SK-N-DZ (cell line): ENCODE data around the gene KRT15.

Experiments used
- DNase-seq: peaks from one replicate; pipeline ENCODE4 v3.0.0-alpha.2; 2015; ENCODE audit warnings: low spot score

Gene KRT15

DNA sequence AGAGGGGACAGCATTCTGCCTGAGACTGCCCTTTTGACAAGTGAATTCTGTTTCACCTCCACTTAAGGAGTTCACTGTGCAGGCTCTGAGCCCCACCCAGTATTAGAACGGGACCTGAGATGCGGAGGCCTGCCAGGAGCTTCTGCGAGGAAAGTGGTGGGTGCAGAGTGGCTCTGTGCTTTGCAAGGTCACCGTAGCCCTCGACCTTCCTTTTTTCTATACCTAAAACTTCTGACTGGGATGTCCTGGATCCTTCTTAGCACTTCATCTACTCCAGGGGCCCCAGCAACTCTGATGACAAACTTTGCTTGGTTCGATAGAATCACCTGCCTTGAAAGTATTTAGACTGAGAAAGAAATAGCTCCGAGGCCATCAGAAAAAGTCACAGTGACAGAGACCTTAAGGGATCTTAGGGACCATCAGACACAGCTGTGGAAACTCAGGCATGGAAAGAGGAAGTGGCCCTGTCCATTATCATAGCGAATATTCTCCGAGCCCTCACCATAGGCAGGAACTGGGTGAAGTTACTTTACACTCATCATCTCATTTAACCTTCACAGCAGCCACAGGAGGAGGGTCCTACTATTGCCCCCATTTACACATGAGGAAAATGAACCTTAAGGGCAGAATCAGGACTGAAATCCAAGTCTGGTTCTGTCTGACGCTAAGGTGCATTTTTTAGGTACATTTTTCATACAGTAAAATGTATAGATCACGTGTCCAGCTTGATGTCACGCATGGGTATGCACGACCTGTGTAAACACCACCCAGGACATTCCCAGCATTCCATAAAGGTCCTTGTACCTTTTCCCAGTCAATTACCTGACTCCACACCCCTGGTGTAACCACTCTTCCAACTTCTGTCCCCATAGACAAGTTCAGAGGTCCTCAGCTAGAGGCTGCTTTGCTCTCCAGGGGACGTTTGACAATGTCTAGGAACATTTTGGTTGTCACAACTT is 12.6 kb downstream of the KRT15 start:
- no peak for DNase-seq

DNA sequence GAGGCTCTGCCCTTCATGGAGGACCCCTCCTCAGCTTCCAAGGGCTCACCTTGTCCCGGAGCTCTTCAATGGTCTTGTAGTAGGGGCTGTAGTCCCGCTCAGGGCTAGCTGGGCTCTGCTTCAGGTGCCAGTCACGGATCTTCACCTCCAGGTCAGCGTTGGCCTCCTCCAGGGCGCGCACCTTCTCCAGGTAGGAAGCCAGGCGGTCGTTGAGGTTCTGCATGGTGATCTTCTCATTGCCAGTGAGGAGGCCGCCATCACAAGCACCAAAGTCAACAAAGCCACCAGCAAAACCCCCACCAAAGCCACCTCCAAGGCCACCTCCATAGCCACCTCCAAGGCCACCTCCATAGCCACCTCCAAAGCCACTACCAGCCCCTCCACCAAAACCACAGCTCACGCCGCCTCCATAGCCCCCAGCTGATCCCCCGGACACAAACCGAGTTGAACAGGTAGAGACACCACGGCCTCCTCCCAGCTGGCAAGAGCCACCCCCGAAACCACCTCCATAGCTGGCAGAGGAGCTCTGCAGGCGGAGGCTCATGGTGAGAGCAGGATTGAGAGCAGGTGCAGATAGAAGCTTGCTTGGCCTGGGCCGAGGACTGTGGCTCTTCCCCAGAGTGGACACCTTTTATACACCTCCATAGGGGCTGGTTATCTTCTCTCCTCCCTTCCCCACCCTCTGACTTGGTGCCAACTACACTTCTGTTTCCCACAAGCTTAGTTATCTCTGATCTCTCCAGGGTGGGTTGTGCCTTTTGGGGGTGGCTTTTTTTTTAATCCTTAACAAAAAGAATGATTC is 13.5 kb downstream of the KRT15 start, which contains the start of gene KRT13:
Gene KRT13, minus strand, starts transcription at position 606 of the 802 bp plus-strand sequence. Its CDS starts 62 bp downstream, at position 544.
- no peak for DNase-seq

DNA sequence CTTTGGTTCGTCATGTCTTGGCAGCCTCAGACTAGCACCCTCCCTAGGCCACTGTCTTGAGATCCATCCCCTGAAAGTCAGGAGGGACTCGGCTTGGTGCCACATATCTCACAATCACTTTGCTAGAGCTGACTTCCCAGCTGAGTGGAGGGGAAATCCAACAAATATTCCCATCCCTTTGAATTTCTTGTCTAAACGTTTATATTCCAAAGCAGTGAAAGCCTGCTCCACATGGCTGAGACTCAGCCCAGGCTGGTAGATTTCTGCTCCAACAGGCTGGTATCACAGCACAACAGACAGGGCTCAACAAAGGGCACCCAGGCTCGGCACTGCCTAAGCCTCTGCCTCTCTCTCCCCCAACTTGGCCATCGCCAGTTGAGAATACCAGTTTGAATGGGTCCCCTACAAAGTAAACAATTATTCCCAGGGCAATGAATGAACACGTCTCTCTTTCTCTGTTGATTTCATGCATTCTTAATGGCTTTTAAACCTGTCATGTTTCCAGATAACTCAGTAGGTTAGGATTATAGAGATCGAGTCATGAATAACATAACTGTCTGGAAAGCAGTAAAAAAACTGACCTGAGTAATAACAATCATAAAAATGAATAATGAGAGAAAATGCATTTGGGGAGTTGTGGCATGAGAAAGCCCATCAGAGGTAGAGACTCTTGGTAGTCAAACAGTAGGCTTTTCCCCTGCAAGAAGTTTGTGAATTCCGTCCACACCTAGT is 14.3 kb downstream of the KRT15 start:
- DNase-seq = no peak

DNA sequence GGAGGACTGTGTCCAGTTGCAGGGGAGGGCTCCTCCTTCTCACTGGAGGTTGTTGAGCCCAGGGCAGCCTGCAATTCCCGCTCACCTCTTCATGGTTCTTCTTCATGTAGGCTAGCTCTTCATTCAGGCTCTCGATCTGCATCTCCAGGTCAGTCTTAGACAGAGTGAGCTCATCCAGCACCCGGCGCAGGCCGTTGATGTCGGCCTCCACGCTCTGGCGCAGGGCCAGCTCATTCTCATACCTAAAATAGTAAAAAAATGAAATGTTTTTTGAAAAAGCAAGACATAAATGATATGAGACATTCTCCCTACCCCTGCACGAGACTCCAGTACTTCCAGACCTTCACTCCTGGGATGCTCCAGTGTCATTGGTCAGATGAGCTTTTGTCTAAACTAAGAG is 15.5 kb downstream of the KRT15 start:
- DNase-seq = no peak

DNA sequence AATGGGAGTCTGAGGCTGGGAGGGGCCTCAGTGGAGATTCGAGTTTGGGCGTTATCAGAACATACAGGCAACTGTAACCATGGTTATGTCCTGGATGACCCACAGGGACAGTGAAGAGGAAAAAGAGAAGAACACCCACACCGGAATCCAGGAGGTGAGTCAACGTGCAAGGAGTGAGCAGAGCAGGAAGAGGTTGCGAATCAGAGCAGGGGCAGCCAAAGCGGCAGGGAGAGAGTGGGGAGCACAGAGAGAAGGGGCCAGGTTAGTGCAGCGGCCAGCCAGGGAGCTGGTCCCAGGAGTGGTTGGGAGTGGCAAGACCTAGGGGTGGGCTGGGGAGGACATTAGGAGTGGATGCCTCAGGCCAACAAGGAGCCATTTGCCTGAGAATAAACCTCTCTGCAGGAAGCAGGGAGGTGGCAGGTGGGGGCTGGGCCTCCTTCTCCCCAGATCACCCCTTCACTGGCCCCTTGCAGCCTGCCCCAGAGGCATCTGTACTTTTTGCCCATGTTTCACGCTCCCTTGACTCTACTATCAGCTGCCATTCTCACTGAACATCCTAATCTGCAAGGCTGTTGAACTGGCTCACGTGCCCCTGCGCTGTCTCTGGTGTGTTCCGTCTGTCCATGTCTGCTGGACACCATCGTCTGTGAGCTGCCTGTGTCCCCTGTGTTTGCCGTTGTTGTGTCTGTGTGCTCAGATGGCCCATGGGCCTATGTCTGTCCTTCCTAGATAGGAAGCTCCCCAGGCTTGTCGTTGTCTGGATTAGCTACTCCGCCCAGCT is 18.4 kb downstream of the KRT15 start:
- DNase-seq = no peak

DNA sequence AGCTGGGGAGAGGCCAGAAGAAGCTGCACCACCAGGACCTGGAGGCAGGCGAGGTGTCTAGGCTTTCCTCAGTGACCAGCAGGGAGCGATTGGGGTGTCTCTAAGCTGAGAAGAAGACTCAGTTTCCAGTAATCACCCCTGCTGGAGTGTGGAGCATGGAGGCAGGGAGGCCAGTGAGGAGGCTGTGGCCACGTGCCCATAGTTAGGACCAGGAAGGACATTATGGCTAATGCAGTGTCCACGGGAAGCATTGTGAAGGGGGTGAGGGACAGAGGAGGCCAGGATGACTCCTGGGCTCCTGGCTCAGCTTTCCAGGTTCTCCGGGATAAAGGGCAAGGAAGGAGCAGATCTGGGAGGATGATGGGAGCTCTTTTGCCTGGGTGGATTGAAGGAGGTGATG is 19.0 kb downstream of the KRT15 start:
- DNase-seq = no peak

DNA sequence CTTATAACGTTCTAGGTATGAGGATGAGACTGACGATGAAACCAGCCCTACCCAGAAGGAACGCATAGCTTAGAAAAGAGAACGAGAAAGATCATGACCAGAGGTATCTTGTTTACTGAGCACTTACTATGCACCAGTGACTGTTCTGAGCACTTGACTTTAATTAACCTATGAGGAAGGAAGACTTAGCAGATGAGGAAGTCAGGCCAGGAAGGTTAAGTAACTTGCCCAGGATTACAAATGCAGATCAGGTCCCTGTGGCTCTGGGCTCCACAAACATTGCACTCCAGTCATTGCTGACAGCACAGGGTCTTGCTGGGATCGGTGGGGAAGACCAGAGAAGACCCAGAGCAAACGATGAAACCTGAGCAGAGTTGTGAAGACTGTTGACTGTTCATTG is 20.4 kb downstream of the KRT15 start:
- no peak for DNase-seq

DNA sequence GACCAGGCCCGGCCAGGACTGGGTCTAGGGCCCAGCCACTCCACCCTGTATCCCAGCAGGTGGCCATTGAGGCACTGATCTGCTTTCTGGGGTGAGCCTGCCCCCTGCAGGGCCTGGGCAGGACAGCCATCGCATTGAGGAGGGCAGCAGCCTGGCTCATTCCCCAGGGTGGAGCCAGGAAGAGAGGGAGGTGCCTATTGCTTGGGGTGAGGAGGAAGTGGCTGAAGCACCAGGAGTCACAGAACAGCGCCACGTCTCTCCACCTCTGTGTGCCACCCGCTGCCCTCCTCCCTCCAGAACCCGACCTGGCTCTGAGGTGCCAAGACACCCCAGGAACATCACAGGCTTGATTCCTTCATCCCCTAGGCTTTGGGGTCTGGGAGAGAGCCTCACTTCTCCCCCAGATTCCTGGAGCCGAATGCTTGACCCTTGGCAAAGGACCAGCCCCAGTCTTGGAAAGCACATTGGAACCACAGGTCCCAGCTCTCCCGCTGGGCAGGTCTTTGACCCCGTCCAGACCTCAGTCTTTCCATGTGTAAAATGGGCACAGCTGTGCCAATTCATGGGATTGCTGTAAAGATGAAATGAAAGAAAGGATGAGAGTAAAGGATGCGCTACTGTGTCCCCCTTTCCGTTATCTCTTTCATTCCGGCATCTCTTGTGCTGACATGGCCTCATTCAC is 21.7 kb downstream of the KRT15 start:
- DNase-seq = peak; percentile 33

DNA sequence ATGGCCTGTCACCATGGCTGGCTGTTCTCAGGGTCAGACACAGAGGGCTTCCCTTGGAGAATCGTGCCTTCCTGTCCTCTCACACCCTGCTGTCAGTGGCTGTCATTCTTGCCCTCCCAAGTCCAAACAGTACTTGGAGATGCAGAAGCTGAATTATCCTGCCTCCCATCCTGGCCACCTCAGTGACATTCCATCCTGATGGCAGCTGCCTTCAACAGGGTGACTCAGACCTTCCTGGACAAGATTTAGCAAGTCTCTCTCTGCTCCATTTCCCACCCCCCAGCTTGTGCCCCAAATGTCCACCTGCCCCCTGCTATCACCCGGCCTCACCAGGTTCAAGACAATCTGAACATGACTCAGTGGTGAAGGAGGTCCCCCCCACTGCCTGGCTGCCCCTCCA is 24.2 kb downstream of the KRT15 start:
- DNase-seq = no peak

DNA sequence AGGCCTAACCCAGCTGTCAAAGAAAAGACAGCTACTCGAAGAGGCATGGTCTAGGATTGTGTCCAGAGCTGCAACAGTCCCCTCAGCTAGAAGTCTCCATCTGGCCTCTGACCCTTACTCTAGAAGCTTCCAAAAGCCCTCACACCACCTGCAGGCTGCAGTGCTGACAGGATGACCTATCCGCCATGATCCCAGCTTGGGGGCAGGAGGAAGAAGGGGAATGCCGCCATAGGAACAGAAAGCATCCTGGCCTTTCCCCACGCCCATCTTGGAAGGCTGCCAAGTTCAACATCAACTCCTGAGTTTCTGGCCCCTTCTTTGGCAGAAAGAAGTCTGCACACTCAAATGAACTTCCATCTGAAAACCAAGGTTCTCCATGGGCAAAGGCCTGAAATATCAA is 25.9 kb downstream of the KRT15 start:
- no peak for DNase-seq

DNA sequence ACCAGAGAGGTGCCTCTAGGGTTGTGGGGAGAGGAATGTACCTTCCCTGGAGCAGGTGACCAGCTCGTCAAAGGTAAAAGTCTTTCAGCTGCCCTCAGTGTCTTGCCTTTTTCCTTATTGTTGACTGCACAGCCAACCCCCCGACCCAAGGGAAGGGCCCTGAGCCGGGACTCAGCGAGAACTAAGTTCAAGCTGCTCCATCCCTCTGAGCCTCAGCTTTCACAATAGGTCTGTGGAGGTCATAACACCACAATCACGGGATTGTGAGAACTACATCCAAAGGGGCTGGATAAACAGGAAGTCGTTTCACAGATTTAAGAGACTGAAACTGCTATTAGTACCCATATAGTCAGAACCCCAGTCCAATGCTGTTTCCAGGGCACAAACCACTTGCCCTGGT is 26.3 kb downstream of the KRT15 start:
- no peak for DNase-seq

DNA sequence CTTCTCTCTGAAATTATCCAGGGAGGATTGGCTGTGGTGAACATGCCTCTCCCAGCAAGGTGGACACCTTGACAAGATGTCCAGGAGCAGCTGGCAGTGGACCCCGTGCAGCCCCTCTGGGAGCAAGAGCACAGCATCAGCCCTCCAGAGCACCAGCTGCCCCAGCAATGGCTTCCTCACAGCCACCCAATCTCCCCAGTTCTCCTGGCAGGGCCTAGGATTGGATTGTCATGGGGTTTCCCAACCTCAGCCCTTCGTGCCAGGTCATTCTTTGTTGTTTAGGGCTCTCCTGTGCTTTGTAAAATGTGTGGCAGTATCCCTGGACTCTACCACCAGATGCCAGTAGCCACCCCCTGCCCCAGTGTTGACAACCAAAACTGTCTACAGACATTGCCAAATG is 27.2 kb downstream of the KRT15 start:
- DNase-seq = no peak

DNA sequence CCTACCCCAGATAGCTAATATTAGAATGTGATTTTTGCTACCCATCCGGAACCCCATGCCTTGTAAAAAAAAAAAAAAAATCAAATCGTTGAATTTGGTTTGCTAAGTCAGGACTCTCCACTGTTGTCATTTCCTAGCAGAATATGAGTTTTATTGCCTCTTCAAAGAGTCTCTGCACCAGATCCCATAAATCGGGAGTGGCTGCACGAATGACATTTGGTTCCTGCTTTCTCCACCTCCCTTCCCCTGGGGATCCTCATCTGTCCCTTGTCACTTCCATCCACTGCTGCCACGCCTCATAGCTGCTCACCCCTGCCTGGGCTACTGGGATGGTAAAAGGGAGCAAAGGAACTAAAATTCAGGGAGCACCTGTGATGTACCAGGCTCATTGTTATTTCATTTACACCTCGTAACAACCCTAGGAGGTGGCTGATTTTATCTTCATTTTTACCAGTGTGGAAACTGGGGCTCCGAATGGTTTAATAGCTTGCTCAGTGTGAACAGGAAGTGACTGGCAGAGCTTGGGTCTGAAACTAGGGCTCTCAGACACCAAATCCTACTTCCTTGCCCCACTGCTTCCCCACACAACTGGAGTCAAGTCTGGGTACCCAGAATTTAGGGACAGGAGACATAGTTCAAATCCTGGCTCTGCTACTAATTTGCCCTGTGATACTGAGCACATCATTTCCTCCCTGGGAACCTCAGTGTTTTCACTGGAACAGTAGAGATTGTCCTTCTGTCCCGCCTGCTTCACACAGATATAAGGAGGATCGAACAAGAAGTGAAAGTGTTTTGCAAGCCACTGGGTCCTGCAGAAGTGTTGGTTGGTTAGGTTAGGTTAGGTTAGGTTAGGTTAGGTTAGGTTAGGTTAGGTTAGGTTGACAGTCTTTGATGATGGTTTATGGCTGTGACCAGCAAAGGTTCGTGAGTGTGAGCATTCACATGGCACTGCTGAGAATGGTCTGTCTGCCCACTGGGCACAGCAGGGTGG is 28.4 kb downstream of the KRT15 start:
- no peak for DNase-seq

DNA sequence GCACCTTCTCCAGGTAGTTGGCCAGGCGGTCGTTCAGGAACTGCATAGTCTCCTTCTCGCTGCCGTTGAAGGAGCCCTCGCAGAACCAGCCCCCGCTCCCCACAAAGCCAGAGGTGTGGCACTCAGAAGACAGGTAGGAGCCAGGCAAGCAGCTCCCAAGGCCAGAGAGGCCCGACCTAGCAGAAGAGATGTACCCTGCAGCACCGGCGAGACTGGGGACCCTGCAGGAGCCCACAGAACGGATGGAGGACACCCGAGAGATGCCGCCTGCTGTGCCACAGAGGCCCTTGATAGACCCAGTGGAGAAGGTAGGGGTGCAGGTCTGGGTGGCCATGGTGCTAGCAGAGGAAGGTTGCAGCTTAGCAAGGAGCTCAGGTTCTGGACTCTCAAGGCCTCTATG is 29.2 kb downstream of the KRT15 start, which contains the start of gene KRT36:
Gene KRT36, minus strand, starts transcription at position 380 of the 400 bp plus-strand sequence. Its CDS starts 46 bp downstream, at position 334.
- no peak for DNase-seq

DNA sequence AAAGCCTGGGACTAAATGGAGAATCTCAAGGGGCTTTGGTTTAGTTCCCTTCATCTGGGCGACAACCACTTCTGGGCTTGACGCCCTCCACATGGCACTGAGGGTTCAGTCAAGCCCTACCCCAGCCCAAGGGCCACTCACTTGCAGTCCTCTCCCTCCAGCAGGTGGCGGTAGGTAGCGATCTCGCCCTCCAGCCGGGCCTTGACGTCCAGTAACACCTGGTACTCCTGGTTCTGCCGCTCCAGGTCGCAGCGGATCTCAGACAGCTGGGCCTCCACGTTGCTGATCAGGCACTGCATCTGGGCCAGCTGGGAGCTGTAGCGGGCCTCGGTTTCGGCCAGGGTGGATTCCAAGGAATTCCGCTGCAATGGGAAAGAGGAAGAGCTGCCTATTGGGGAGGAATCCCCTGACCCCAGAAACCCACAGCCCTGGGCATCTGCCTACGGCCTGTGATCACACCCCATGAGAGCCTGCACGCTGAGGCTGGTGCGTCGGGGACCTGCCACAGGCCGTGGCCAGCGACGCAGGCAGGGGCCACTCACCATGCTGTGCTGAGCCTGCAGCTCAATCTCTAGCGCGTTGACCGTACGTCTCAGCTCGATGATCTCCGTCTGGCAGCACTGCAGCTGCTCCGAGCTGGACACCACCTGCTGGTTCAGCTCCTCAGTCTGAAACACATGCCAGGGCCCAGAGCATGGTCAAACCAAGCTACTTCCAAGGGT is 31.7 kb downstream of the KRT15 start:
- no peak for DNase-seq

DNA sequence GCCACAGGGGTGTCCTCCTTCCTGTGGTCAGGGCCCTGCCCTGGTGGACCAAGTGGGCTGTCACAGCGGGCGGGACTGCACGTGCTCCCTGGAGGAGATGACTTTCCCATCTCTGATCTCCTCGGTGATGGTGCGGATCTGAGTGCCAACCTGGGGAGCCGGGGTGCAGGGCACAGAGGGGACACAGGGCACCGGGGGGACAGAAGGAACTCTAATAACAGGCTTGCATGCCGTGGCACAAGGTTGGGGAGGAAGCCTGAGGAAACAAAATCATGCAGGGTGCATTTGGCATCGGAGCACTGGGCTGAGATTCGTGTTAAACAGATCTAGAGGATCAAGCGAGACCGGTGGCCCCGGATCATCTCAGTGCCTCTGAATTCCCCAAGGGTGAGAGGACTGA is 32.4 kb downstream of the KRT15 start:
- no peak for DNase-seq

DNA sequence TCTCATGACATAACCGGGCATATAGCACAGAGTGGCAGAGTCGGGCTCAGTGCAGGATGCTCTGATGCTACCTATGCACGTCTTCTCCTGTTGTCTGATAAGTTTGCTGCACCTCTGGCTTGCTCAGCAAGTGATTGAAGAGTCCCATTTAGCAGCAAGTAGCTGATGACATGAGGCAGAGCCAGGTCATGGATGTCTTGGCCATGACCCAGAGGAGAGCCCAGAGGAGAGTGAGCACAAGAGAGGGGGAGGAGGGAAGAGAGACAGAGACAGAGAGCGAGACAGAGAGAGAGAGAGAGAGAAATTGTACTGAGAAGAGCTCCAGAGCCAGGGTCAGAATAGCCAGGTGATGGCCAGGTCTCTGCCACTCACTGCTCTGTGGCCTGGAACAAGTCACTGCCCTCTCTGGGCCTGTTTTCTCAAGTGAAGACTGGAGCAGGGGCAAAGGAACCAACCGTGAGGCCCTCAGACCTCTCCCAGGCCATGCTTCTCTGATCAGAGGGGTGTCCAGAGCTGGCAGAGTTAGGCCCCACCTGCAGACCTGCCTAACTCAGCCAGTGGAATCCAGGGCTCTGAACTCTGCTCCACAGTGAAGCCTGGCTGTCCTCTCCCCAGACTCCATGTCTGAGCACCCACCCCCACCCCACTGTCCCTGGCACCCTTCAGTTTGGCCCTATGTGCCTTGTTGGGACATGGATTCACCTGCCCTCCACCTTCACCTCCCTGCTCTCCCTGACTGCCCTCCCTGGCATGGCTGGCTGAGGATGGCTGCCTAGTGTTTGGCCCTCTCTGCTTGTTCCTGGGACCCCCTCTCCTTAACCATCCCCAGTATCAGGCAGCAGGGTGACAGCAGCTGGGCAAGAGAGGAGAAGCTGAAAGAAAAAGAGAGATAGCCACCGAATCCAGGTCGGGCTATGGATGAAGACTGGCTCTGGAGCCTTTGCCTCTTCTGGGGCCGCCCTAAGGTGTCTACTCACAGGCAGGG is 33.5 kb downstream of the KRT15 start:
- no peak for DNase-seq
